ENCODE data around the gene SPEN. TPM values are rescaled to one million over a fixed set of nuclear protein-coding genes. Genes with fewer than 3 reads are reported as not detected.
A peak's percentile ranks its signal among the peaks of the same experiment; 100 is the strongest.

The SPEN gene
- total RNA-seq, 1 donor from 2014 or later: 54.7 TPM

DNA sequence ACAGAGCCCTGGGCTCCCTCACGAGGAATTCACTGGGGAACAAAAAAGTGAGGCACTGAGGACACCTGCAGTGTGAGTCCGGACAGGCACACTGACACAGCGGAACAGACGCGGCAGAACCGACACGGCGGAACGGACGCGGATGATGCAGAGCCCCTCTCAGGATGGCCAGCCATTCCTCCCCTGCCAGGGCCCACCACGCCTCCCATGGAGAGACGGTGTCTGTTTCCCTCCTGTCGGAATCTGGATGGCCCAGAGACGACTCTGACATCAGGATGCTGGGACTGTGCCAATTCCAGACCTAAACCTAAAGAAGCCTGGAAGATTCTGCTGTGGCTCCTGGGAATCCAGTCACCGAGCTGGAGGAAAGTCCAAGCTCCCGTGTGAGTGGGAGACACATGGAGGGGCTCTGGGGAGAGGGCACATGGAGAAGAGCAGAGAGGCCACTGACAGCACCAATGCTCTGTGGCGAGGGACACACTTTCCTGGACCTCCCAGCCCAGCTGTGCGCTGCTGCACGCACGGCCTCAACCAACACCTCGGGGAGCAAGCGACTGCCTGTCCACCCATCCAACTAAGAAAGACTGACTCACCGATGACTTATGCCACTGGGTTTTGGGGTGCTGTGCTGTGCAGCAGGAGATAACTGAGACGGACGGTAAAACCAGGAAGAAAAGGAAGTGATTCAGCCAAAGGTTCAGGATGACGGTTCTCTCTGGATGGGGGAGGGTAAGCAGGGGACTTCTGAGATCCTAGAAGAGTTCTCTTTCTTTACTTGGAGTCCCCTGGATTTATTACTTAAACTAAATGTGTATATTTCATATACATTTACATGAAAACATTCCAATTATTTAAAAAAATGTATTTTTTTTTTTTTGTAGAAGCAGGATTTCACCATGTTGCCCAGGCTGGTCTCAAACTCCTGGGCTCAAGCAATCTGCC, 105.1 kb downstream of the SPEN start:
- DNase-seq: no peak
- Histone ChIP-seq H3K4me3 (no peak overlapping the region), H3K27ac (peak overlapping the region; percentile 59), H3K36me3 (peaks cover 7% of the 10 kb centered on the region), H3K27me3 (ENCODE audit: low read depth) (no peaks in the 10 kb centered on the region), H3K9me3 (no peaks in the 10 kb centered on the region), H3K4me1 (peaks cover 81% of the 10 kb centered on the region)
- intact Hi-C loops (cut with DNase I): no loop called here
- TF ChIP-seq, protein P1, sequence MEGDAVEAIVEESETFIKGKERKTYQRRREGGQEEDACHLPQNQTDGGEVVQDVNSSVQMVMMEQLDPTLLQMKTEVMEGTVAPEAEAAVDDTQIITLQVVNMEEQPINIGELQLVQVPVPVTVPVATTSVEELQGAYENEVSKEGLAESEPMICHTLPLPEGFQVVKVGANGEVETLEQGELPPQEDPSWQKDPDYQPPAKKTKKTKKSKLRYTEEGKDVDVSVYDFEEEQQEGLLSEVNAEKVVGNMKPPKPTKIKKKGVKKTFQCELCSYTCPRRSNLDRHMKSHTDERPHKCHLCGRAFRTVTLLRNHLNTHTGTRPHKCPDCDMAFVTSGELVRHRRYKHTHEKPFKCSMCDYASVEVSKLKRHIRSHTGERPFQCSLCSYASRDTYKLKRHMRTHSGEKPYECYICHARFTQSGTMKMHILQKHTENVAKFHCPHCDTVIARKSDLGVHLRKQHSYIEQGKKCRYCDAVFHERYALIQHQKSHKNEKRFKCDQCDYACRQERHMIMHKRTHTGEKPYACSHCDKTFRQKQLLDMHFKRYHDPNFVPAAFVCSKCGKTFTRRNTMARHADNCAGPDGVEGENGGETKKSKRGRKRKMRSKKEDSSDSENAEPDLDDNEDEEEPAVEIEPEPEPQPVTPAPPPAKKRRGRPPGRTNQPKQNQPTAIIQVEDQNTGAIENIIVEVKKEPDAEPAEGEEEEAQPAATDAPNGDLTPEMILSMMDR (IDR thresholded peaks at IDR 0.05): no peak
- no peak for ATAC-seq

DNA sequence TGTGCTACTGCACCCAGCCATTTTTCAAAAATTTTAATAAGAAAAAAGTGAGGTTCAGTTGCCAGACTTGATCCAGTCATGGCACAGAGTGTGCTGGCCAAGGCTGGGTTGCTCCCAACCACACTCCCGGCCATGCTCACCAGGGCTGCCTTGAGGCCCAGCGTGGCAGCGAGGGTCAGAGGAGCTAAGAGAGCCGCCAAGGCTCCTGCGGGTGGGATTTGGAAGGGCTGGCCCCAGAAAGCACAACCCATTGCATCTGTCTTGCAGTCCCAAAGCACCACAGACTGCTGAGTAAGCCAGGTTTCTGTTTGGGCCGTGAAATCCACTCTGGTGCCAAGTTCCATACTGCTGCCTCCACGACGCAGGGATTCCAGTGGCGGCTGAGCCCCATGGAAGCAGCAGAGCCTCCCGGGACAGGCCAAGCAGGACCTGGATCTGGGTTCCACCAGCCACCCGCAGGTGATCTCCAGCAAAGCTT, 105.8 kb downstream of the SPEN start:
- H3K27me3 ChIP-seq (ENCODE audit: low read depth): no peaks in the 10 kb centered on the region
- H3K36me3 ChIP-seq: no peaks in the 10 kb centered on the region
- peak overlapping the region; percentile 28 for H3K27ac ChIP-seq
- no peaks in the 10 kb centered on the region for H3K9me3 ChIP-seq
- DNase-seq (no peak), ATAC-seq (no peak)
- TF ChIP-seq, protein P1 (IDR thresholded peaks at IDR 0.05): no peak
- intact Hi-C loops (cut with DNase I): no loop called here
- no peak overlapping the region for H3K4me3 ChIP-seq
- peaks cover 82% of the 10 kb centered on the region for H3K4me1 ChIP-seq

DNA sequence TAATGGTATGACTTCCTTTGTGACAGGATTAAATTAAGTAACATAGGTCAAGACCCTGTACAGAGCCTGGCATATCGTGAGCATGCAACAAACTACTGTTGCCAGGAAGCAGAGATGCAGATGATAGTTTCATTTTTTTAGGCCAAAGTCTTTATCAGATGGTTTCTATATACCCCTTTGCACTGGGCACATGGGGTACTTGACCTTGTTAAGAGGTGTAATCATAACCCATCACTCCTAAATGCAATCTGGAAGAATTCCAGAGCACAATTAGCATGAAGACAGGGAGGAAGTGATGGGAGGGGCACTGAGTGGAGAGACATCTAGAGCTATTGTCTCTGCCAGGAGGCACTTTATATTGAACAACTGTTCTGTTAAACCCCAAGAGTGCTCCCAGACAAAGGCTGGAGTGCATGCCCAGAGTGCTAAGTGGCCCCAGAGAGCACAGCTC, 106.3 kb downstream of the SPEN start:
- intact Hi-C loops (cut with DNase I): no loop called here
- DNase-seq (no peak), ATAC-seq (no peak)
- TF ChIP-seq, protein P1 (IDR thresholded peaks at IDR 0.05): no peak
- Histone ChIP-seq H3K27me3 (ENCODE audit: low read depth) (no peaks in the 10 kb centered on the region), H3K27ac (peak overlapping the region; percentile 33), H3K4me3 (no peak overlapping the region), H3K4me1 (peaks cover 82% of the 10 kb centered on the region), H3K9me3 (no peaks in the 10 kb centered on the region), H3K36me3 (no peaks in the 10 kb centered on the region)

DNA sequence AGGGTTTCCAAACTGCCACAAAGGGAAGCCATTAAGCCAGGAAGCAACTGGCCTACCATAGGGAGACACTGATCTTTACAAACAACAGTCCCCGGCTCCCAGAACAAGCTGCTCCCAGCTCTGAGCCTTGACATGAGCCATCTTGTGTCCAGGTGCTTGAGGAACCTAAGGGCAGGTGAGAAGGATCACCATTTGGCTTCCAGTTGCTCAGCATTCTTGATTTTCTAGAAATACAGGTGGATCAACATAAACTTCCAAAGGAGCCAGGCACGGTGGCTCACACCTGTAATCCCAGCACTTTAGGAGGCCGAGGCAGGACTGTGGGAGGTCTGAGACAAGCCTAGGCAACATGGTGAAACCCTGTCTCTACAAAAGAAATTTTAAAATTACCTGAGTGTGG, 106.8 kb downstream of the SPEN start:
- no peaks in the 10 kb centered on the region for H3K9me3 ChIP-seq
- no peak for ATAC-seq
- TF ChIP-seq, protein P1 (IDR thresholded peaks at IDR 0.05): no peak
- no peak overlapping the region for H3K4me3 ChIP-seq
- H3K27me3 ChIP-seq (ENCODE audit: low read depth): no peaks in the 10 kb centered on the region
- intact Hi-C loops (cut with DNase I): no loop called here
- no peaks in the 10 kb centered on the region for H3K36me3 ChIP-seq
- peak overlapping the region; percentile 33 for H3K27ac ChIP-seq
- no peak for DNase-seq
- H3K4me1 ChIP-seq: peaks cover 81% of the 10 kb centered on the region

DNA sequence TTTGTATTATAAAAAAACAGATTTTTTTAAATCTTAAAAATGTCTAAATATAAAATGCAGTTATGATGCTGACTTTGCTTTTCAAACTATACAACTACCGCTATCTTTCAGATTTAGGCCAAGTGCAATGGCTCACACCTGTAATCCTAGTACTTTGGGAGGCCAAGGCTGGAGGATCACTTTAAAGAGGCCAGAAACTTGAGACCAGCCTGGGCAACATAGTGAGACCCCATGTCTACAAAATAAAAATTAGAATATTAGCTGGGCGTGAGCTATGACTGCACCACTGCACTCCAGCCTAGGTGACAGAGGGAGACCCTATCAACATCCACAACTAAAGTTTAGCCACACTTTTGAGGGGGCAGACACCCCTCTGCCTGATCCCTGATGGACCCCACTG, 108.0 kb downstream of the SPEN start:
- intact Hi-C loops (cut with DNase I): no loop called here

More for the DNA sequence above, 108.0 kb downstream of the SPEN start:
- no peak for ATAC-seq
- no peaks in the 10 kb centered on the region for H3K27me3 ChIP-seq (ENCODE audit: low read depth)
- H3K4me1 ChIP-seq: peaks cover 68% of the 10 kb centered on the region
- no peaks in the 10 kb centered on the region for H3K36me3 ChIP-seq
- H3K27ac ChIP-seq: peak overlapping the region; percentile 5
- TF ChIP-seq, protein P1 (IDR thresholded peaks at IDR 0.05): no peak
- no peak overlapping the region for H3K4me3 ChIP-seq
- DNase-seq: no peak
- H3K9me3 ChIP-seq: no peaks in the 10 kb centered on the region

Data from lower lobe of right lung (tissue), 2 donors.